Left forelimb (tissue), 1 donor: Measurements from ENCODE around the gene PPP1R13B.
"Not testable (repeated sequence)": the region's sequence is repeated elsewhere in the genome, so short reads cannot be mapped to it uniquely, and the experiment has no call there.

Source experiments
- DNase-seq: peaks from one replicate; pipeline ENCODE4 v3.0.0-alpha.2; 2018; ENCODE audit warnings: low spot score

The PPP1R13B gene

DNA sequence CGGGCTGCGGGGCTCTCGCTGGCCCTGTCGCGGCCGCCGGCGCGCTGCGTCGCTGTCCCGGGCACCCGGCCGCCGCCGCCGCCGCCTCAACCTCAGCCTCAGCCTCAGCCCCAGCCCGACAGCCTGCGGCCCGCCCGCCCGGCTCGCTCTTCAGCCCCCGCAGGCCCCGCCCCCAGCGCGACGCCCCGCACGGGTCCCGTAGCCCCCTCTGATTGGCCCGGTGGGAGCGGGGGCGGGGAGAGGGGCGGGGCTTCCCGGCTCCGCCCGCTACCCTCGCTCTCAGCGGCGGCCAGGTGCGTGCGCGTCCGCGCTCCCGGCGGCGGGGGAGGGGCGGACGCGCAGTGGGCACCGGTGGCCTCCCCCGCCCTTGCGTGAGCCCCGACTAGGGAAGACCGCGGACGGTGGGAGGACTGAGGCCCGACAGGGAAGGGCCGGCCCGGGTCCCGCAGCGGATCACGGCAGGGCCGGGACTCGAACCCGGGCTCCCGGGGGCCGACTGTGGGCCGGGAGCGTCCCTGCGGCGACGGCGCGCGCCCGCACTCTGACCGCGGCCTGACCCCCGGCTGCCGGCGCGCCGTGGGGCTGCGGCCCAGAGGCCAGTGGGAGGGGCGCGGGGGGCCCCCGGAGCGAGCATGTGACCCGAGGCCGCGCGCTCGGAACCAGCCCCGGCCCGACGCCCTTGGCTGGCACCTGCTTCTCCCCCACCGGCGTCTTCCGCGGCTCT is at the start of gene PPP1R13B:
Gene PPP1R13B, minus strand, starts transcription at position 125 of the 724 bp plus-strand sequence. CDS start 268 bp downstream, outside the sequence.
- DNase-seq = peak; percentile 94

DNA sequence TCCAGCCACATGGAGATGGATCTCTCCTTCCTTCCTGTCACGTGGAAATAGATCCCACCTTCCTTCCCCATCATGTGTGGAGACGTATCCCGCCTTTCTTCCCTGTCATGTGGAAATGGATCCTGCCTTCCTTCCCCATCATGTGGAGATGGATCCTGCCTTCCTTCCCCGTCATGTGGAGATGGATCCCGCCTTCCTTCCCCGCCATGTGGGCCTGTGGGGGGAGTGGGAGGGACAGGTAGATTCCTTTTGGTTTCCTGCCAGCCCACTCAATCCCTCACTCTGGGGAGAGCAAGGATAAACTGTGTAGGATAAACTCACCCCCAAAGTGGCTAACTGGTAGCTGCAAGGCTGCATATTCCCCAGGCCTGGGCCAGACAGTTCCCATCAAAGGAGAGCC is 49.2 kb upstream of the PPP1R13B start:
- DNase-seq = no peak

DNA sequence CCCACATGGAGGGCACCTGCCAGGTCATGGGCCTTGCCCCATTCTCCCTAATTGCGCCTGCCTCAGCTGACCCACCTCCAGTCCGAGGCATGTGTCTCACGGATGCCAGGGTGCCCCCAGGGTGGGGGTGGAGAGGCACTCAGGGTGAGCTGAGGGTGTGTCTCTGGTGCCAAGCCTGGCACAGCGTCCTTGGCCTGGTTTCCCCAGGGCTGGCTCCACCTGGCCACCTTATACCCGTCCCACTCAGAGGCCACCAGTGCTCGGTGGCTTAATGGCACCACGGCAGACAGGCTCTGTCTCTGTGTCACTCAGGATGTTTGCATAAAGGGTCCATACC is 47.3 kb upstream of the PPP1R13B start:
- DNase-seq = no peak

DNA sequence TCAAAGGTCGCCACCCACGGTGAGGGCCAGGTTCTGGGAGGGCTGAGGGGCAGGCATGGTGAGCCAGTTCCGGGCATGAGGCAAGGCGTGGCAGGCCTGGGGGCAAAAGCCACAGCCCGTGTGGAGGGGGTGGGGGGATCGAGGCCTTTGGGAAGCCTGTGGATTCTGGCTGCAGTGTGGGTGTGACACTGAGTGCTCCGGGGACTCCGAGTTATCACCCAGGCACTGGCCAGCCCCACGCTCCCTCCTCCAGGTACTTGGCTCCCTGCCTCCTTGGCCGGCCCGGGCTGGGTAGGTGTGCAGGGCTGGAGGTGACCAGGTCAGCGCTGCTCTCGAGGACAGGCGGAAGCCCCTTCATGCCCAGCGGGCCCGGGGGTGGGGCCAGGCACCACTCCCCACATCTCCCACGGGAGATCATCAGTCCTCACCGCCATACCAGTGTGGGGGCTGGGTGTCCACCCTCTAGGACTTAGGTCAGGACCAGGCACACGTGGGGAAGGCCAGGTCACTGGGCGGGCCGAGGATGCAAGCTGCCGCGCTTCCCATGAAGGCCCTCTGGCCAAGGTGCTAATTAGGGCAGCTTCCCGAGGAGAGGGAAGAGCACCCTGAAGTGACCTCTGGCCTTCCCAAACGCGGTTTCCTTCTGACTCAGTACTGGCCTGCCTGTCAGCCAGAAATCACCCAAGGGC is 46.8 kb upstream of the PPP1R13B start:
- no peak for DNase-seq

- DNase-seq = no peak
These were observed 44.9 kb upstream of the PPP1R13B start for GRCh38 chr14:103892247-103892646.

GRCh38 chr14:103891667-103892215 is 44.4 kb upstream of the PPP1R13B start:
- no peak for DNase-seq

- no peak for DNase-seq
These were observed 43.7 kb upstream of the PPP1R13B start for GRCh38 chr14:103890821-103891666.

GRCh38 chr14:103890052-103890371 is 42.6 kb upstream of the PPP1R13B start:
- DNase-seq = no peak

GRCh38 chr14:103889313-103890051 is 42.1 kb upstream of the PPP1R13B start:
- no peak for DNase-seq

- not testable (repeated sequence) for DNase-seq
These were observed 41.6 kb upstream of the PPP1R13B start for GRCh38 chr14:103889002-103889312.

DNA sequence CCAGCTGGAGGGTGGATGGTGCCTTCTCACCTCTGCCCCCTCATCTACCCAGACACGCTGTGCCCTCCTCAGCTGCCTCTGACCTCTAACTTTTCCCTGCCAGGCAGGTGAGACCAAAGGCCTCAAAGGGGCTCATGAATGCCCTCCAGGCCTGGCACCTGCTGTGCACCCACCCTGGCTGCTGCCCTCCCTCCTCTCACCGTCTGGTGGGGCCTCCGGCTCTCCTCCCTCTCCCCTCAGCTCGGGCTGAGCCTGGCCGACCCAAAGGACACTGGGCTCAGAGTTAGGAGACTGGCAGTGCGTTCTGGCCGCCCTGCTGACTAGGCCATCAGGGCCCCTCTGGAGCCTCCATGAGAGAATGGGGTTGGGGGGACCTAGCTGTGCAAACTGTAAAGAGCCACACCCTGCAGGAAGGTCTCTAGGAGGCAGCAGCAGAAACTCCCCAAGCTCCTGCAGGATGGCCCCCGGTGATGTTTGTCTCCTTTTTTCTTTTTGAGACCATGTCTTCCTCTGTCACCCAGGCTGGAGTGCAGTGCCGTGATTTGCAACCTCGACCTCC is 40.3 kb upstream of the PPP1R13B start:
- no peak for DNase-seq

DNA sequence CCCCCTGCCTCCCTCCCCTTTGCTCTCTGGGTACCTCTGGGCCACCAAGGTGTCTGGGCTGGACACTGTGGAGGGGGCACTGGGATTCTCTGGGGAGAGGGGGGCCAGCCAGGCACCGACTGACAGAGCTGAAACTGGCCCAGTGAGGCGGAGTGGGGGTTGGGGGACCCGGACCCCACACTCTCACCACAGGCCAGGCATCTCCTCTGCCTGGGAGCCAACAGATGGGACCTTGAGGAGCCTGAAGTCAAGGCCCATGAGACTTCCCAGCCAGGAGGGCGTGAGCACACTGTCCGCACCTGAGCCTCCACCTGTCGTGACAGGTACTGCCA is 39.8 kb upstream of the PPP1R13B start:
- DNase-seq = no peak

- no peak for DNase-seq
These were observed 39.2 kb upstream of the PPP1R13B start for GRCh38 chr14:103886304-103887169.

- no peak for DNase-seq
These were observed 38.1 kb upstream of the PPP1R13B start for GRCh38 chr14:103885509-103885932.

- no peak for DNase-seq
These were observed 37.5 kb upstream of the PPP1R13B start for GRCh38 chr14:103884854-103885253.

DNA sequence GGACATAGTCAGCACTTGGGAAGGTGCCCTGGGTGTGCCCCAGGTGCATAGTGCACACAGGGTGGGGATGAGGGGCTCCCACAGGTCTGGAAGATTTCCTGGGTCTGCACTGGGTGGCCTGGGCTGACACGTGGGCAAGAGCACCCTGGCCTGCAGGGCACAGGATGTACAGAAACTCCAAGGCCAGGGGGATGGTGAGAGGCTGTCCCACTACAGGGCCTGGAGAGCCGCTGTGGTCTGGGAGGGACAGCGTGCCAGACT is 35.8 kb upstream of the PPP1R13B start:
- DNase-seq = no peak

DNA sequence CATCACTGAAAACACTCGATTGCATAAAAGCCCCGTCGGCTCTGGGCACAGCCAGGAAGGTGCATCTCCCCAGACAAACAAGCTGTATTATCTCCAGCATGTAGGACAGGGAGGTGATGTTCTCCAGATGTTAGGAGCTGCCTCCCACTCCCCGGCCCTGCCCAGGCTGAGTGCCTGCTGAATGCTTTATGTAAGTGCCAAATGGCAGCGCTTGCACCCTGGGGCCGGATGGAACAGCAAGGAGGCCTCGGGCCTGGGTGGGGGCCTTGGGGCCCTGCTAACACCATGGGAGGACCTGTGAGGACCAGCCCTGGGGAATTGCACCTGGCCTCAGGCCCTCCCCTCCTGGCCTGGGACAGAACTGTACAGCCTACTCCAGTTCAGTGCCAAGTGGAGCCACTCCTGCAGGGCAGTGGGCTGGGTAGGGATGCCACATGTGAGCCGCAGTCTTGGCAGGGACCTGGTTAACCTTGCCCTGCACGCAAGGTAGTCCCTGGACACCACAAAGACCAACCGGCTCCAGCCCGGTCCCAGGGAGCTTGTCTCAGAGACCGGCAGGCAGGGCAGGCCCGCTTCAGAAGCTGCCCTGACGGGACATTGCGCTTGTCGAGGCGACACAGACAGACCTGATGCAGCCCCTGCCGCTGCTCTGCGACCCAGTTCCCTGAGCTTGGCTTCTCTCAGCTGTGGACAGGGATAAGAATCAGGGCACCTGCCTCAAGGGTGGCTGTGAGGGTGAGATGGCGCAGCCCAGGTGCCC is 35.3 kb upstream of the PPP1R13B start:
- no peak for DNase-seq

DNA sequence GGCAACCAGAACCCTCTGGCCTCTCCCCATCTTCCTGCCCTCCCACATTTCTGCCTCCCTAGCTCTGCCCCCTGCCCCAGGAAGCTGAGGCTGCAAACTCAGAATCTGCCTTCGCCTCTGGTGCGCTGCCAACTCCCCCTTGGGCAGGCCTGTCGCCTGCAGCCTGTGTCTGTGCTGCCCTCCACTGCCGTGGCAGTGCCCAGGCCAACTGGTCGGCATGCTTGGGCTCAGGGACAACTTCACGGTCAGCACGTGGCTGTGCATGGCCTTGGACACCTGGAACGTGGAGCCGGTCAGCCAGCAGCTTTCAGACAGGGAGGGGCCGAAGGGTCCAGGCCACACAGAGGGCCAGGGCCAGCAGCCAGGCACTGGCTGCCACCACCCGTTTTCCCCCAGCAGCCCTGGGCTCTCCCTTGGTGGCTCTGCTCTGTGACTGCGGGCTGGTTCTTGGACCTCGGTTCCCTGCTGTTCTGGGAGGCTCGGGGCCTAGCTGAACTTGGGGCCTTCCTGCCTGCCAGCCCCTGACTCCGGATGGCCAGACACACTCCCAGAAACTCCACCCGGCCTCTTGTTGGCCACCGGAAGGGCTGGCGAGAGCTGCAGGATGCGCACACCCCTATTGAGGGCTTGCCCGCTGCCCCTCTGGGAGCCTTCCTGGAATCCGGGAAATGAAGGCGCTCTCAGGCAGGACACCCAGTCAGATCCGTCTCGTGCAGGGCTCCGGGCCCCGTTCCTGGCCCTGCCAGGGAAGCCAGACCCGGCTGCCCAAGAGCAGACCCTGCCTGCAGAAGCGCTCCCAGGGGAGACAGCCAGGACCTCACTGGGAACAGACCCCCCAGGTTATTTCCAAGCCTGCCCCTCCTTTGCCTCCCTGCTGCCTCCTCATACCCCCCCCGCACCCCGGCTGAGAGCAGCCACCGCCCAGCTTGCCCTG is 34.2 kb upstream of the PPP1R13B start:
- no peak for DNase-seq
